ENCODE data around the gene ABHD5. TPM values are rescaled to one million over a fixed set of nuclear protein-coding genes. Genes with fewer than 3 reads are reported as not detected.

The ABHD5 gene
- polyA plus RNA-seq, 4 donors: 13.8 to 42.5 (median 28.9) TPM

GRCh38 chr3:43689166-43689565, 1.6 kb upstream of the ABHD5 start:
- Histone ChIP-seq H3K36me3 (ENCODE audit: control insufficient read depth in 3 of 3, insufficient read depth in 2 of 3, low read depth in 1 of 3, low read length in 3 of 3) (no peaks in the 10 kb centered on the region), H3K4me3 (ENCODE audit: low read depth in 1 of 3, low read length in 3 of 3) (no peak overlapping the region), H3K4me1 (ENCODE audit: control insufficient read depth in 3 of 3, insufficient read depth in 2 of 3, low read depth in 1 of 3, low read length in 2 of 3) (peaks cover 2 to 13% (median 10%) of the 10 kb centered on the region in 3 donors), H3K27me3 (ENCODE audit: control insufficient read depth in 3 of 3, insufficient read depth in 3 of 3, low read length in 3 of 3) (no peaks in the 10 kb centered on the region), H3K27ac (ENCODE audit: low read depth in 1 of 3, low read length in 2 of 3) (peak overlapping the region in 1 of 3 donors; percentile 89), H3K9me3 (ENCODE audit: control insufficient read depth in 2 of 2, insufficient read depth in 1 of 2, low read depth in 1 of 2, low read length in 1 of 2) (no peaks in the 10 kb centered on the region)
- peak in 1 of 2 donors; percentile 6 for DNase-seq
- WGBS, 3 donors: 75 to 80% (median 80%) methylated on average over 2 of the region's 2 CpGs
- FAIRE-seq: no peak

GRCh38 chr3:43689766-43690399, 855 bp upstream of the ABHD5 start:
- Histone ChIP-seq H3K27ac (ENCODE audit: low read depth in 1 of 3, low read length in 2 of 3) (peak overlapping the region; percentile 89 to 96 (median 95)), H3K27me3 (ENCODE audit: control insufficient read depth in 3 of 3, insufficient read depth in 3 of 3, low read length in 3 of 3) (no peaks in the 10 kb centered on the region), H3K4me1 (ENCODE audit: control insufficient read depth in 3 of 3, insufficient read depth in 2 of 3, low read depth in 1 of 3, low read length in 2 of 3) (peaks cover 4 to 16% (median 11%) of the 10 kb centered on the region in 3 donors), H3K4me3 (ENCODE audit: low read depth in 1 of 3, low read length in 3 of 3) (peak overlapping the region in 2 of 3 donors; percentile 55 to 95), H3K36me3 (ENCODE audit: control insufficient read depth in 3 of 3, insufficient read depth in 2 of 3, low read depth in 1 of 3, low read length in 3 of 3) (peaks cover 0 to 1% (median 0%) of the 10 kb centered on the region in 3 donors), H3K9me3 (ENCODE audit: control insufficient read depth in 2 of 2, insufficient read depth in 1 of 2, low read depth in 1 of 2, low read length in 1 of 2) (no peaks in the 10 kb centered on the region)
- FAIRE-seq: no peak
- WGBS, 3 donors: 8 to 13% (median 13%) methylated on average over 26 of the region's 26 CpGs
- DNase-seq: peak in 1 of 2 donors; percentile 39

GRCh38 chr3:43691120-43691995, 620 bp downstream of the ABHD5 start:
- FAIRE-seq (no peak), DNase-seq (peak; percentile 71 to 86)
- WGBS, 3 donors: 0 to 1% (median 1%) methylated on average over 54 to 72 of the region's 72 CpGs

GRCh38 chr3:43692085-43692855, 1.5 kb downstream of the ABHD5 start:
- peaks cover 9 to 30% (median 20%) of the 10 kb centered on the region in 3 donors for H3K4me1 ChIP-seq (ENCODE audit: control insufficient read depth in 3 of 3, insufficient read depth in 2 of 3, low read depth in 1 of 3, low read length in 2 of 3)
- WGBS, 3 donors: 46 to 59% (median 49%) methylated on average over 8 of the region's 8 CpGs
- H3K27ac ChIP-seq (ENCODE audit: low read depth in 1 of 3, low read length in 2 of 3): peak overlapping the region in 2 of 3 donors; percentile 5 to 89
- H3K4me3 ChIP-seq (ENCODE audit: low read depth in 1 of 3, low read length in 3 of 3): peak overlapping the region in 2 of 3 donors; percentile 55 to 95
- H3K9me3 ChIP-seq (ENCODE audit: control insufficient read depth in 2 of 2, insufficient read depth in 1 of 2, low read depth in 1 of 2, low read length in 1 of 2): no peaks in the 10 kb centered on the region
- H3K27me3 ChIP-seq (ENCODE audit: control insufficient read depth in 3 of 3, insufficient read depth in 3 of 3, low read length in 3 of 3): no peaks in the 10 kb centered on the region
- peaks cover 0 to 2% (median 0%) of the 10 kb centered on the region in 3 donors for H3K36me3 ChIP-seq (ENCODE audit: control insufficient read depth in 3 of 3, insufficient read depth in 2 of 3, low read depth in 1 of 3, low read length in 3 of 3)
- FAIRE-seq (no peak), DNase-seq (no peak)

More at GRCh38 chr3:43691120-43691995, 620 bp downstream of the ABHD5 start:
- Histone ChIP-seq H3K9me3 (ENCODE audit: control insufficient read depth in 2 of 2, insufficient read depth in 1 of 2, low read depth in 1 of 2, low read length in 1 of 2) (no peaks in the 10 kb centered on the region), H3K27me3 (ENCODE audit: control insufficient read depth in 3 of 3, insufficient read depth in 3 of 3, low read length in 3 of 3) (no peaks in the 10 kb centered on the region), H3K27ac (ENCODE audit: low read depth in 1 of 3, low read length in 2 of 3) (peak overlapping the region; percentile 89 to 99 (median 96)), H3K4me1 (ENCODE audit: control insufficient read depth in 3 of 3, insufficient read depth in 2 of 3, low read depth in 1 of 3, low read length in 2 of 3) (peaks cover 6 to 24% (median 17%) of the 10 kb centered on the region in 3 donors), H3K4me3 (ENCODE audit: low read depth in 1 of 3, low read length in 3 of 3) (peak overlapping the region; percentile 55 to 95 (median 87)), H3K36me3 (ENCODE audit: control insufficient read depth in 3 of 3, insufficient read depth in 2 of 3, low read depth in 1 of 3, low read length in 3 of 3) (peaks cover 0 to 2% (median 0%) of the 10 kb centered on the region in 3 donors)

GRCh38 chr3:43692971-43693370, 2.2 kb downstream of the ABHD5 start:
- peaks cover 9 to 36% (median 20%) of the 10 kb centered on the region in 3 donors for H3K4me1 ChIP-seq (ENCODE audit: control insufficient read depth in 3 of 3, insufficient read depth in 2 of 3, low read depth in 1 of 3, low read length in 2 of 3)
- 31 to 56% (median 49%) methylated on average over 2 of the region's 2 CpGs for WGBS, 3 donors
- H3K9me3 ChIP-seq (ENCODE audit: control insufficient read depth in 2 of 2, insufficient read depth in 1 of 2, low read depth in 1 of 2, low read length in 1 of 2): no peaks in the 10 kb centered on the region
- peak overlapping the region in 2 of 3 donors; percentile 32 to 60 for H3K27ac ChIP-seq (ENCODE audit: low read depth in 1 of 3, low read length in 2 of 3)
- H3K27me3 ChIP-seq (ENCODE audit: control insufficient read depth in 3 of 3, insufficient read depth in 3 of 3, low read length in 3 of 3): no peaks in the 10 kb centered on the region
- no peak for FAIRE-seq
- peak overlapping the region in 2 of 3 donors; percentile 12 to 55 for H3K4me3 ChIP-seq (ENCODE audit: low read depth in 1 of 3, low read length in 3 of 3)
- peak in 1 of 2 donors; percentile 26 for DNase-seq
- peaks cover 0 to 2% (median 0%) of the 10 kb centered on the region in 3 donors for H3K36me3 ChIP-seq (ENCODE audit: control insufficient read depth in 3 of 3, insufficient read depth in 2 of 3, low read depth in 1 of 3, low read length in 3 of 3)

- Histone ChIP-seq H3K4me1 (ENCODE audit: control insufficient read depth in 3 of 3, insufficient read depth in 2 of 3, low read depth in 1 of 3, low read length in 2 of 3) (peaks cover 9 to 43% (median 20%) of the 10 kb centered on the region in 3 donors), H3K9me3 (ENCODE audit: control insufficient read depth in 2 of 2, insufficient read depth in 1 of 2, low read depth in 1 of 2, low read length in 1 of 2) (no peaks in the 10 kb centered on the region), H3K4me3 (ENCODE audit: low read depth in 1 of 3, low read length in 3 of 3) (no peak overlapping the region), H3K27ac (ENCODE audit: low read depth in 1 of 3, low read length in 2 of 3) (peak overlapping the region in 1 of 3 donors; percentile 60), H3K36me3 (ENCODE audit: control insufficient read depth in 3 of 3, insufficient read depth in 2 of 3, low read depth in 1 of 3, low read length in 3 of 3) (peaks cover 0 to 2% (median 0%) of the 10 kb centered on the region in 3 donors), H3K27me3 (ENCODE audit: control insufficient read depth in 3 of 3, insufficient read depth in 3 of 3, low read length in 3 of 3) (no peaks in the 10 kb centered on the region)
- DNase-seq (no peak), FAIRE-seq (no peak)
- 48 to 57% (median 50%) methylated on average over 1 of the region's 1 CpG for WGBS, 3 donors
Measured at GRCh38 chr3:43693594-43693993, 2.9 kb downstream of the ABHD5 start.

- H3K27ac ChIP-seq (ENCODE audit: low read depth in 1 of 3, low read length in 2 of 3): peak overlapping the region in 1 of 3 donors; percentile 93
- H3K4me1 ChIP-seq (ENCODE audit: control insufficient read depth in 3 of 3, insufficient read depth in 2 of 3, low read depth in 1 of 3, low read length in 2 of 3): peaks cover 7 to 45% (median 20%) of the 10 kb centered on the region in 3 donors
- H3K27me3 ChIP-seq (ENCODE audit: control insufficient read depth in 3 of 3, insufficient read depth in 3 of 3, low read length in 3 of 3): no peaks in the 10 kb centered on the region
- FAIRE-seq (no peak), DNase-seq (peak in 1 of 2 donors; percentile 36)
- peaks cover 0 to 2% (median 2%) of the 10 kb centered on the region in 3 donors for H3K36me3 ChIP-seq (ENCODE audit: control insufficient read depth in 3 of 3, insufficient read depth in 2 of 3, low read depth in 1 of 3, low read length in 3 of 3)
- no peak overlapping the region for H3K4me3 ChIP-seq (ENCODE audit: low read depth in 1 of 3, low read length in 3 of 3)
- no peaks in the 10 kb centered on the region for H3K9me3 ChIP-seq (ENCODE audit: control insufficient read depth in 2 of 2, insufficient read depth in 1 of 2, low read depth in 1 of 2, low read length in 1 of 2)
- 70 to 73% (median 71%) methylated on average over 2 of the region's 2 CpGs for WGBS, 3 donors
Measured at GRCh38 chr3:43695443-43695842, 4.7 kb downstream of the ABHD5 start.

- H3K27me3 ChIP-seq (ENCODE audit: control insufficient read depth in 3 of 3, insufficient read depth in 3 of 3, low read length in 3 of 3): no peaks in the 10 kb centered on the region
- H3K9me3 ChIP-seq (ENCODE audit: control insufficient read depth in 2 of 2, insufficient read depth in 1 of 2, low read depth in 1 of 2, low read length in 1 of 2): no peaks in the 10 kb centered on the region
- H3K4me1 ChIP-seq (ENCODE audit: control insufficient read depth in 3 of 3, insufficient read depth in 2 of 3, low read depth in 1 of 3, low read length in 2 of 3): peaks cover 7 to 45% (median 20%) of the 10 kb centered on the region in 3 donors
- FAIRE-seq: no peak
- H3K4me3 ChIP-seq (ENCODE audit: low read depth in 1 of 3, low read length in 3 of 3): no peak overlapping the region
- peak overlapping the region in 1 of 3 donors; percentile 93 for H3K27ac ChIP-seq (ENCODE audit: low read depth in 1 of 3, low read length in 2 of 3)
- no peak for DNase-seq
- peaks cover 0 to 2% (median 2%) of the 10 kb centered on the region in 3 donors for H3K36me3 ChIP-seq (ENCODE audit: control insufficient read depth in 3 of 3, insufficient read depth in 2 of 3, low read depth in 1 of 3, low read length in 3 of 3)
Measured at GRCh38 chr3:43695863-43696262, 5.1 kb downstream of the ABHD5 start.
